IMR-90 (cell line): ENCODE measurements around the gene PHLDB1. TPM values are rescaled to one million over a fixed set of nuclear protein-coding genes. Genes with fewer than 3 reads are reported as not detected.

Experiments
- ATAC-seq: fragments of 200-7000 bp; cut with Tn5 transposase; 2 replicates; pipeline ENCODE4 v1.9.1; 2020; ENCODE audit warnings: low read depth, mild to moderate bottlenecking, moderate library complexity
- BruUV-seq: library from RNA; stranded (reverse); fragments of 400-500 nt; replicated peaks from 2 replicates; lab custom pipeline; 2021; lab: Mats Ljungman, UMichigan
- CTCF ChIA-PET: fragments of 300-600 bp; formaldehyde crosslinking; extraction: SDS; loops from one replicate; lab custom pipeline; 2021; ENCODE audit warnings: antibody characterized with exemption; lab: Yijun Ruan, JAX
- POLR2A ChIA-PET: fragments of 300-600 bp; sonication (Branson Sonifier 250); formaldehyde crosslinking; loops from one replicate; lab custom pipeline; 2022; ENCODE audit warnings: antibody characterized with exemption; ENCODE audit not compliant: unreplicated experiment; lab: Charles Lee
- DNase-seq: peaks from one replicate; pipeline ENCODE4 v3.0.0; 2013
- H2AFZ ChIP-seq: replicated peaks from 2 replicates; pipeline ENCODE3; 2013; ENCODE audit warnings: low read length, mild to moderate bottlenecking; ENCODE audit not compliant: poor library complexity
- H2AK5ac ChIP-seq: 2 replicates; pipeline ENCODE4 v1.6.1; 2013; ENCODE audit warnings: low read depth, low read length, inconsistent platforms
- H2AK9ac ChIP-seq: replicated peaks from 2 replicates; pipeline ENCODE3; 2013; ENCODE audit warnings: mild to moderate bottlenecking, low read depth, low read length, moderate library complexity; ENCODE audit not compliant: poor library complexity
- H2BK120ac ChIP-seq: 2 replicates; pipeline ENCODE4 v1.6.1; 2013; ENCODE audit warnings: low read depth, low read length, inconsistent platforms
- H2BK15ac ChIP-seq: 3 replicates; pipeline ENCODE4 v1.6.1; 2013; ENCODE audit warnings: low read depth, low read length, inconsistent platforms
- H2BK20ac ChIP-seq: 2 replicates; pipeline ENCODE4 v1.6.1; 2013; ENCODE audit warnings: low read depth, mild to moderate bottlenecking, inconsistent platforms, low read length, moderate library complexity
- H2BK5ac ChIP-seq: 2 replicates; pipeline ENCODE4 v1.6.1; 2013; ENCODE audit warnings: mild to moderate bottlenecking, low read depth, low read length, inconsistent platforms; ENCODE audit not compliant: poor library complexity, severe bottlenecking
- H3K14ac ChIP-seq: replicated peaks from 2 replicates; pipeline ENCODE4 v1.6.1; 2013; ENCODE audit warnings: low read depth, low read length, inconsistent platforms
- H3K18ac ChIP-seq: 2 replicates; pipeline ENCODE4 v1.6.1; 2013; ENCODE audit warnings: low read depth, low read length, control low read depth
- H3K23ac ChIP-seq: 2 replicates; pipeline ENCODE4 v1.6.1; 2013; ENCODE audit warnings: low read depth, low read length, inconsistent platforms
- H3K27ac ChIP-seq: 2 replicates; pipeline ENCODE4 v1.5.1; 2013; ENCODE audit warnings: mild to moderate bottlenecking, control low read depth, low read length; ENCODE audit not compliant: insufficient read depth
- H3K27me3 ChIP-seq: 2 replicates; pipeline ENCODE4 v1.6.1; 2013; ENCODE audit warnings: low read length; ENCODE audit not compliant: control insufficient read depth, insufficient read depth
- H3K36me3 ChIP-seq: 2 replicates; pipeline ENCODE4 v1.6.1; 2013; ENCODE audit warnings: low read length, mixed read lengths; ENCODE audit not compliant: control insufficient read depth, insufficient read depth
- H3K4ac ChIP-seq: 2 replicates; pipeline ENCODE4 v1.6.1; 2013; ENCODE audit warnings: low read depth, low read length, inconsistent platforms
- H3K4me1 ChIP-seq: 2 replicates; pipeline ENCODE4 v1.6.1; 2013; ENCODE audit warnings: low read length, mixed read lengths; ENCODE audit not compliant: control insufficient read depth, insufficient read depth
- H3K4me2 ChIP-seq: 2 replicates; pipeline ENCODE4 v1.6.1; 2013; ENCODE audit warnings: low read depth, mild to moderate bottlenecking, control low read depth, low read length, moderate library complexity
- H3K4me3 ChIP-seq: 2 replicates; pipeline ENCODE4 v1.5.1; 2013; ENCODE audit warnings: low read depth, mild to moderate bottlenecking, control low read depth, low read length, moderate library complexity; ENCODE audit not compliant: insufficient read depth
- H3K56ac ChIP-seq: 2 replicates; pipeline ENCODE4 v1.6.1; 2013; ENCODE audit warnings: low read length, inconsistent platforms; ENCODE audit not compliant: insufficient read depth; ENCODE audit errors: extremely low read depth
- H3K79me1 ChIP-seq, 2 experiments: 2 replicates each; pipeline ENCODE4 v1.6.1; 2013; ENCODE audit warnings: low read length in 2 of 2, inconsistent platforms in 1 of 2, low read depth in 1 of 2
- H3K9ac ChIP-seq: 2 replicates; pipeline ENCODE4 v1.6.1; 2013; ENCODE audit warnings: low read depth, low read length, control low read depth
- H3K9me1 ChIP-seq: 2 replicates; pipeline ENCODE4 v1.6.1; 2013; ENCODE audit warnings: low read length, inconsistent platforms; ENCODE audit not compliant: insufficient read depth
- H3K9me3 ChIP-seq: 2 replicates; pipeline ENCODE4 v1.6.1; 2013; ENCODE audit warnings: low read length; ENCODE audit not compliant: control insufficient read depth, insufficient read depth
- H4K20me1 ChIP-seq: 2 replicates; pipeline ENCODE4 v1.6.1; 2013; ENCODE audit warnings: low read length, inconsistent platforms; ENCODE audit not compliant: insufficient read depth
- H4K5ac ChIP-seq: 2 replicates; pipeline ENCODE4 v1.6.1; 2013; ENCODE audit warnings: mild to moderate bottlenecking, low read depth, low read length, control low read depth
- H4K8ac ChIP-seq, 2 experiments: 2 replicates each; pipeline ENCODE4 v1.6.1; 2013; ENCODE audit warnings: low read depth in 2 of 2, low read length in 2 of 2, control low read depth in 1 of 2, inconsistent platforms in 1 of 2
- H4K91ac ChIP-seq: 2 replicates; pipeline ENCODE4 v1.6.1; 2013; ENCODE audit warnings: low read depth, low read length, inconsistent platforms; ENCODE audit not compliant: insufficient read depth
- MAFK ChIP-seq: IDR thresholded peaks from 2 replicates; pipeline ENCODE4 v1.6.1; 2012; ENCODE audit warnings: low read depth, low read length, improper control_type of control experiment
- NFE2L2 ChIP-seq: fragments of 150-350 bp; IDR thresholded peaks from 2 replicates; pipeline ENCODE4 v1.6.1; 2016; ENCODE audit warnings: low read depth, mild to moderate bottlenecking, low read length
- POLR2A ChIP-seq: IDR thresholded peaks from 2 replicates; pipeline ENCODE4 v1.6.1; 2012; ENCODE audit warnings: mild to moderate bottlenecking, low read depth, low read length
- RCOR1 ChIP-seq: IDR thresholded peaks from 2 replicates; pipeline ENCODE4 v1.6.1; 2012; ENCODE audit warnings: mild to moderate bottlenecking, low read length, improper control_type of control experiment; ENCODE audit not compliant: insufficient replicate concordance
- RFX5 ChIP-seq: IDR thresholded peaks from 2 replicates; pipeline ENCODE4 v1.8.0; 2012; ENCODE audit warnings: low read depth, mild to moderate bottlenecking, low read length, moderate library complexity
- SMC3 ChIP-seq: fragments of 150-350 bp; IDR thresholded peaks from 2 replicates; pipeline ENCODE4 v1.6.1; 2016; ENCODE audit warnings: low read depth, mild to moderate bottlenecking, antibody characterized with exemption, low read length, moderate library complexity
- WGBS, 2 experiments: methylation state at CpG; one replicate each; pipeline versions ENCODE4 v1.1.5 to v1.1.7; 2013; ENCODE audit warnings: missing lambda C conversion rate in 2 of 2; ENCODE audit not compliant: insufficient read length in 1 of 2; ENCODE audit errors: extremely low coverage in 2 of 2; 5-methylcytosine and 5-hydroxymethylcytosine counted together
- dilution Hi-C: fragments of 300-500 bp; cut with HindIII; formaldehyde crosslinking; loops from one replicate; pipeline ENCODE4 v1.14.3; 2018; ENCODE audit warnings: low sequenced_read_pairs; ENCODE audit not compliant: unreplicated experiment
- in situ Hi-C: fragments of 300-500 bp; cut with MboI; formaldehyde crosslinking; loops from 3 replicates; pipeline ENCODE4 v1.14.3; 2019; ENCODE audit warnings: low sequenced_read_pairs, inconsistent platforms, mixed read lengths
- intact Hi-C: fragments of 100-400 bp; cut with micrococcal nuclease; formaldehyde crosslinking; loops from 2 replicates; pipeline ENCODE4 v1.10.0; 2022
- polyA plus RNA-seq, 3 experiments: library from polyadenylated mRNA; depleted of rRNA; stranded (reverse); fragments of >200 nt; gene quantifications; 2 replicates each; pipeline ENCODE4 v1.2.3, GENCODE V29; 2012; ENCODE audit warnings: low replicate concordance in 1 of 3
- total RNA-seq: library from RNA; depleted of rRNA; stranded (reverse); fragments of >200 nt; gene quantifications from 2 replicates; pipeline ENCODE4 v1.2.3, GENCODE V29; 2012
- TF ChIP-seq, protein P1 (sequence below): fragments of 150-350 bp; IDR thresholded peaks from 2 replicates; pipeline ENCODE4 v1.6.1; 2016; ENCODE audit warnings: low read depth, mild to moderate bottlenecking, low read length, moderate library complexity, borderline replicate concordance

The PHLDB1 gene
- total and polyA plus RNA-seq, 2 of the 4 experiments (the other 2 are of a cell fraction): 40.0 to 90.4 TPM

DNA sequence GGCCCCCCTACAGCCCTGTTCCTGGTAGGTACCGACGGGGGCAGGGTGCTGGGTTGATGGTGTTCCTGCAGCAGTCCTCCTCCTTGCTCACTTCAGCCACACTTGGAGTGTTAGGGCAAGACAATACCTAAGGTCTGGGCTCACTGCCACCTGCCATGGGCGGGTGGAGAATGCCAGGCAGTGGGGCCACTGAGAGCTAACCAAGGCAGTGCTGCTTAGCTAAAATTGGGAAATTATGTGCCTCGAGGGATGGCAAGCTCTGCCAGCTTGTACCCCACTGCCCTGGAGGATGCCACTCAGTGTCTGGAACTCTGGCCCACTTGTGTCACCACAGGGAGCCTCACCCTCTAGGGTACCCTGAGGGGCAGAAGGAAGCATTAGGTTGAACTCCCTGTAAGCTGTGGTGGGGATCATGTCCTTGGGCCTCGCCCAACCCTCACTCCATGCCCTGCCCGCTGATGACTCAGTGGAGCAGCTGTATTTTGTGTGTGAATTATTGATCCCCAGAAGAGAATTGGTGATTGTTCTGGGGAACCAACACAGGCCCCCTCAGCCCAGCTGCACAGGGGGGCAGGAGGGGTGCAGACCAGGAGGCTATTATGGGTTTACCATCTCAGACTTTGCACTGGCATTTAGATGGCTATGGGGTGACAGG, 17.7 kb downstream of the PHLDB1 start:
- intact Hi-C loops: no loop called here
- no peak overlapping the region for H3K27ac ChIP-seq

More for the DNA sequence above, 17.7 kb downstream of the PHLDB1 start:
- Histone ChIP-seq H2BK20ac (no peak overlapping the region), H3K56ac (no peak overlapping the region), H4K91ac (no peak overlapping the region), H4K5ac (no peak overlapping the region), H2AFZ (no peak overlapping the region), H3K36me3 (peaks cover 54% of the 10 kb centered on the region), H3K4ac (no peak overlapping the region), H3K9ac (no peak overlapping the region), H2BK5ac (no peak overlapping the region), H3K9me3 (no peaks in the 10 kb centered on the region), H4K8ac (no peak overlapping the region), H3K4me2 (no peak overlapping the region), H2BK120ac (no peak overlapping the region), H2AK5ac (no peak overlapping the region), H3K18ac (no peak overlapping the region), H4K20me1 (peaks cover 72% of the 10 kb centered on the region), H3K14ac (no peak overlapping the region), H3K23ac (no peak overlapping the region), H3K9me1 (peaks cover 19% of the 10 kb centered on the region), H3K4me3 (no peak overlapping the region), H3K27me3 (no peaks in the 10 kb centered on the region), H2BK15ac (no peak overlapping the region), H3K4me1 (peaks cover 23% of the 10 kb centered on the region), H3K79me1 (peaks cover 36 to 87% of the 10 kb centered on the region in 2 experiments), H2AK9ac (no peak overlapping the region)
- TF ChIP-seq MAFK: no peak
- TF ChIP-seq NFE2L2: no peak
- no peak for TF ChIP-seq RCOR1
- no peak for TF ChIP-seq SMC3
- TF ChIP-seq, protein P1, sequence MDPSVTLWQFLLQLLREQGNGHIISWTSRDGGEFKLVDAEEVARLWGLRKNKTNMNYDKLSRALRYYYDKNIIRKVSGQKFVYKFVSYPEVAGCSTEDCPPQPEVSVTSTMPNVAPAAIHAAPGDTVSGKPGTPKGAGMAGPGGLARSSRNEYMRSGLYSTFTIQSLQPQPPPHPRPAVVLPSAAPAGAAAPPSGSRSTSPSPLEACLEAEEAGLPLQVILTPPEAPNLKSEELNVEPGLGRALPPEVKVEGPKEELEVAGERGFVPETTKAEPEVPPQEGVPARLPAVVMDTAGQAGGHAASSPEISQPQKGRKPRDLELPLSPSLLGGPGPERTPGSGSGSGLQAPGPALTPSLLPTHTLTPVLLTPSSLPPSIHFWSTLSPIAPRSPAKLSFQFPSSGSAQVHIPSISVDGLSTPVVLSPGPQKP: no peak
- no peak for TF ChIP-seq RFX5
- TF ChIP-seq POLR2A: no peak
- no CpG with 5 or more reads among the region's 6 CpGs for WGBS, 2 experiments
- DNase-seq: no peak
- dilution Hi-C loops: no loop called here
- no TSS peak for BruUV-seq
- POLR2A ChIA-PET: interaction anchor here (0.7 kb wide), 1 partner anchor 12 kb away, joined by 3 read pairs; no protein-coding TSS in a partner anchor
- ATAC-seq: no peak
- CTCF ChIA-PET: interaction anchor here (0.6 kb wide), 1 partner anchor 22 kb away, joined by 5 read pairs; no protein-coding TSS in a partner anchor
- in situ Hi-C loops: no loop called here
